Type B pancreatic cell (in vitro differentiated cells): ENCODE measurements around the gene ACTL6A. TPM values are rescaled to one million over a fixed set of nuclear protein-coding genes. Genes with fewer than 3 reads are reported as not detected.

Experiments used
- DNase-seq: peaks from one replicate; pipeline ENCODE4 v3.0.0; 2021; ENCODE audit warnings: mixed read lengths; ENCODE audit not compliant: unreplicated experiment; ENCODE audit errors: extremely low spot score
- H3K27ac Mint-ChIP-seq: 2 replicates; pipeline ENCODE4 v1.8.0; 2021; ENCODE audit warnings: mild to moderate bottlenecking, mixed read lengths
- H3K27me3 Mint-ChIP-seq: 2 replicates; pipeline ENCODE4 v1.8.0; 2021; ENCODE audit warnings: mixed read lengths
- H3K36me3 Mint-ChIP-seq: 2 replicates; pipeline ENCODE4 v1.8.0; 2021; ENCODE audit warnings: mixed read lengths
- H3K4me1 Mint-ChIP-seq: one replicate; pipeline ENCODE4 v1.8.0; 2021; ENCODE audit warnings: mixed read lengths; ENCODE audit not compliant: unreplicated experiment
- H3K4me3 Mint-ChIP-seq: 2 replicates; pipeline ENCODE4 v1.8.0; 2021; ENCODE audit warnings: mild to moderate bottlenecking, mixed read lengths
- H3K9me3 Mint-ChIP-seq: 2 replicates; pipeline ENCODE4 v1.8.0; 2021; ENCODE audit warnings: mixed read lengths
- CTCF ChIP-seq: fragments of 200-600 bp; sonication (generic); conservative IDR thresholded peaks from 2 replicates; pipeline ENCODE4 v1.5.0; 2021; ENCODE audit warnings: antibody characterized with exemption, mild to moderate bottlenecking
- total RNA-seq: library from RNA; stranded (reverse); gene quantifications from 2 replicates; pipeline ENCODE4 v1.2.1, GENCODE V29; 2021; ENCODE audit warnings: low replicate concordance

ACTL6A gene
- total RNA-seq, 1 donor from 2014 or later, result 69.5 TPM

- H3K4me3 Mint-ChIP-seq, result no peak overlapping the region
- no peak overlapping the region for H3K27ac Mint-ChIP-seq
- no peaks in the 10 kb centered on the region for H3K9me3 Mint-ChIP-seq
- TF ChIP-seq CTCF, result no peak
- no peak for DNase-seq
- H3K27me3 Mint-ChIP-seq, result no peaks in the 10 kb centered on the region
- H3K36me3 Mint-ChIP-seq, result no peaks in the 10 kb centered on the region
- H3K4me1 Mint-ChIP-seq, result no peaks in the 10 kb centered on the region
Observed at GRCh38 chr3:179542375-179542774, 20.4 kb upstream of the ACTL6A start.

DNA sequence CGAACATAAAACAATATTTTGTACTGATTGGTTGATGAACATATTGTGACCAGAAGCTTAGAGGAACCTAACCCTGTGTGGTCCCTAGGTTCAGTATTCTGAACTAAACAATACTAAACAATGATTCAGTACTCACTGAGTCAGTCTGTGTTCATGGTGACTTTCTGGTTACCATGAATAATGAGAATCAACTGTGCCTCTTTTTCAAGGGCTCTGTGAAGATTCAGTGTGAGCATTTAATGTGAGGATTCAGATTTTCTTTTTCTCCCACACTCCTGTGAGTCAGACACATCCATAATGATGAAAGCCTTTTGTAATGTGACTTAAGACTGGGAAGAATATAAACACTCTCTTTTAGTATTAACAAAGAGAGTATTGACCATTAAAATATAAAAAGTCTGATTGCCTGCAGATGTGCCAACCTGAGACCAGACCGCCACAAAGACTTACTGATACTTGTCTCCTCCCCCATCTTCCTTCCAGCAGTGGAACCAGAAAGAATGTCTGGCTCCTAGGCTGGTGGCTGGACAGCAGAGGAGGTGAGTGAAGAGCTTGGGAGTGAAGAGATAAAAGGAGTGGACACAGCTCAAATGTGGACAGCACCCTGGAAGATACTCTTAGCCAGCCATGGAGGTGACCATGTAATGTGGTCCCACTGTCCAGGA is 17.6 kb upstream of the ACTL6A start:
- H3K27me3 Mint-ChIP-seq, result no peaks in the 10 kb centered on the region
- H3K4me1 Mint-ChIP-seq, result no peaks in the 10 kb centered on the region
- no peaks in the 10 kb centered on the region for H3K9me3 Mint-ChIP-seq
- H3K4me3 Mint-ChIP-seq, result no peak overlapping the region
- no peak for TF ChIP-seq CTCF
- H3K27ac Mint-ChIP-seq, result no peak overlapping the region
- DNase-seq, result no peak
- H3K36me3 Mint-ChIP-seq, result no peaks in the 10 kb centered on the region

DNA sequence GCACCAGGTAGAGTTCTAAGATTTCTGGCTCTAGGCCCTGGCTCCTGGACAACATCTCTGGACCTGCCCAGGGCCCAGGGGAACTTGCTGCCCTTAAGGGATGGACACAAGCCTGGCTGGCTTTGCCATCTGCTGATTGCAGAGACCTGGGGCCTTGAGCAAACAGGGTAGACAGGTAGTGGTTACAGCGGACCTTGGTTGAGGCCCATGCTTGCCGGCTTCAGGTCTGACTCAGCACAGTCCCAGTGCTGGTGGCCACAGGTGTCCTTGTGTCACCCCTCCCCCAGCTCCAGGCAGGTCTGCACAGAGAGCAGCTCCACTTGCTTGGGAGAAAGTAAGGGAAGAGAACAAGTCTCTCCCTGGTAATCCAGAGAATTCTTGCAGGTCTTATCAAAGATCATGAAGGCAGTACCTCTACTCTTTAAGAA is 15.9 kb upstream of the ACTL6A start:
- H3K36me3 Mint-ChIP-seq, result no peaks in the 10 kb centered on the region
- DNase-seq, result no peak
- TF ChIP-seq CTCF, result no peak
- no peaks in the 10 kb centered on the region for H3K27me3 Mint-ChIP-seq
- no peaks in the 10 kb centered on the region for H3K9me3 Mint-ChIP-seq
- no peak overlapping the region for H3K4me3 Mint-ChIP-seq
- H3K4me1 Mint-ChIP-seq, result no peaks in the 10 kb centered on the region
- H3K27ac Mint-ChIP-seq, result no peak overlapping the region

DNA sequence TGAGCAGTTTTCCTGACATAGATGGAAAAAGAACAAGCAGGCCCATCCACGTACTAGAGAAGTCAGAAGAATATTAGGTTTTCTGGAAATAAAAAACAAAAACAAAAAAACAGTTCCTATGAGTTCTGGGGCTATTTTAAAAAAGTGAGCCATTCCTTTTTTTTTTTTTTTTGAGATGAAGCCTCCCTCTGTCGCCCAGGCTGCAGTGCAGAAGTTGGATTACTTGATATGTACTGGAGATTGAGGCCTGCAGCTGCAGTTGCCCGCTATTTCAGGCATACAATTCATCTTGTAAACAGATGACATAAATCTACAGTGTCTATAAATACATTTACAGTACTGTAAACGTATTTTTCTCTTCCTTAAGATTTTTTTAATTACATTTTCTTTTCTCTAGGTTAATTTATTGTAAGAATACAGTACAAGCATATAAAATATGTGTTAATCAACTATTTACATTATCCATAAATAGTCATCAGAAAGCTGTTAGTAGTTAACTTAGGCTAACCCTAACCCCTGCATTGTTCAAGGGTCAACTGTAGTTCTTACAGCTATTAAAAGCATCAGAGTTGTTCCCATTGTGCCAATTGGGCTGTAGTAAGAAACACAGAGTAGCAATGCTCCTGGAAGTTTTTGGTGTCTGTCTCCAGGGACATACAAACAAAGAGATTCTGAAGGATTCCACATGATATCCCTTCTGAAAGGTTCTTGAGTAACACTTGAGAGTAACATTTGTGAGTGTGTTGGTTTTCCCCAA is 11.2 kb upstream of the ACTL6A start:
- H3K9me3 Mint-ChIP-seq, result no peaks in the 10 kb centered on the region
- H3K27ac Mint-ChIP-seq, result no peak overlapping the region
- no peaks in the 10 kb centered on the region for H3K4me1 Mint-ChIP-seq
- H3K27me3 Mint-ChIP-seq, result no peaks in the 10 kb centered on the region
- no peak overlapping the region for H3K4me3 Mint-ChIP-seq
- no peaks in the 10 kb centered on the region for H3K36me3 Mint-ChIP-seq
- TF ChIP-seq CTCF, result no peak
- no peak for DNase-seq

DNA sequence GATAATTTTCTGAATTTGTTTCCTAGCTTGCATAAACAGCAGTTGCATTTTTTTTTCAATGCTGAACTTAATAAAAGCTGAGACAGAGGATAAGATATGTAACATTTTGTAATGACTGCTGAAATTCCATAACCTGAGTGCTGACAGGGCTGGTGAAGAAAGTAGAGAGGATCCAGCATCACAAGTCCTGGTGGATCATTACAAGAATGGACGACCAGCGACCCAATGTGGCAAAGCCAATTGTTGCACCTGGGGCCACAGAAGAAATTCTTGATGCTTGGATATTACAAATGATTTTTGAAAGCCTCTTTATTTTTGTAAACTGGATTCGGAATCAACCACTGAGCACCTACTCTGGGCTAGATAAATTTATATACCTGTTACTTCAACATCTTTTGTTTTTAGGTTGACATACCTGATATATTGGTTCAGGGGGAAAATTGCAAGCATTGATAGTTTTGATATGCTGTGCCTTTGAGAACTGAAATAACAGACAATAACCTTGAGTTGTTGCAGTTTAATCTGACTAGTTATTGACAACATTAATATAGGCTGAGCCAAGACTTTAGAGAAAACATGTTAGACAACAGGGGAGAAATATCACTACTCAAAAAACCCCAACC is 3.9 kb upstream of the ACTL6A start:
- no peaks in the 10 kb centered on the region for H3K9me3 Mint-ChIP-seq
- H3K36me3 Mint-ChIP-seq, result no peaks in the 10 kb centered on the region
- no peak overlapping the region for H3K4me3 Mint-ChIP-seq
- peak; percentile 89 for TF ChIP-seq CTCF
- H3K27me3 Mint-ChIP-seq, result no peaks in the 10 kb centered on the region
- DNase-seq, result no peak
- peaks cover 14% of the 10 kb centered on the region for H3K4me1 Mint-ChIP-seq
- H3K27ac Mint-ChIP-seq, result no peak overlapping the region
